Hypothalamus (tissue), 51 donors: ENCODE data around the gene GGNBP2.

Source experiments
- DNase-seq, 51 donors: peaks; one replicate each; lab custom pipeline; 2025; lab: John Stamatoyannopoulos, UW

Gene GGNBP2

DNA sequence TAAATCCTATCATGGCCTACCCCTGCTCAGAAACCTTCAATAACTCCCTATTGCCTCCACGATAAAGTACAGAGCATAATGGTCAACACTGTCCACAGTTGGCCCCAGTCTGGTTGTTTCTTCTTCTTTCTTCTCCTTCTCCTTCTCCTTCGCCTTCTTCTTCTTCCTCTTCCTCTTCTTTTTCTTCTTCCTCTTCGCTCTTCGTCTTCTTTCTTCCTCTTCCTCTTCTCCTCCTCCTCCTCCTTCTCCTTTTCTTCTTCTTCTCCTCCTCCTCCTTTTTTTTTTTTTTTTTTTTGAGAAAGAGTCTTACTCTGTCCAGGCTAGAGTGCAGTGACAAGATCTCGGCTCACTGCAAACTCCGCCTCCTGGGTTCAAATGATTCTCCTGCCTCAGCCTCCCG lies 80.5 kb downstream of the GGNBP2 start:
- no peak for DNase-seq

DNA sequence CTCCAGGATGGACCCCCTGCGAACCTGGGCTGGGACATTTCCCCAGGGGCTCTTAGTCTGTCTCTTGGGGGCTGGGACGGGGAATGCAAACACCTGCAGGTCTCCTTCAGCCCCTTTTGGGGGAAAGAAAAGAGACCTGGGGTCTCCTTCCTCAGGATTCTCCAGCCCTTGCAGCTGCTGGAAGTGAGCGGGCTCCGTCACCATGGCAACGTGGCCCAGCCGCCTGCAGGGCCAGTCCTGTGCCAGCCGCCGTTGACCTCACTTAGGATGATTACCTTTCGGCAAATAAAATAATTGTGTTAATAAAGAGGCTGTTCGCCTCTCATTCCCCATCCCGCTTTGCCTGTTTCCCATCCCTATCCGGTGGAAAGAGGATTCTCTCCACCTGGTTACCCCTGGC lies 82.4 kb downstream of the GGNBP2 start:
- DNase-seq = peak in 3 of 51 donors; percentile 4 to 5 (median 4)

DNA sequence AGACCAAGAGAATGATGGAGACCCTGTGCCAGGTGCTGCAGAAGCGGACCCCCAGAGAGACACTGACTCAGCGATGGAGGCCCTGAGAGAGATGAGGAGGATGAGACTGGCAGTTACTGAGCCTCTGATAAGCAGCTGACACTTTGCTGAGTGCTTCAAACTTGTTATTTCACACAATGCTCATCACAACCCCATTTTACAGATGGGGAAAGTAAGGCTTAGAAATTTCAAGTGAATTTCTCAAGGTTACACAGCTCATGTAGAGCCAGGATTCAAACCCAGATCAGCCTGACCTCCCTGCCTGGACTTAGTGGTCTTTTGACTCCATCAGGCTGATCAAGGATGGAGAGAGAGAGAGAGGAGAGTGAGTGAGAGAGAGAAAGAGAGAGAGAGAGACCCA lies 83.9 kb downstream of the GGNBP2 start:
- no peak for DNase-seq

DNA sequence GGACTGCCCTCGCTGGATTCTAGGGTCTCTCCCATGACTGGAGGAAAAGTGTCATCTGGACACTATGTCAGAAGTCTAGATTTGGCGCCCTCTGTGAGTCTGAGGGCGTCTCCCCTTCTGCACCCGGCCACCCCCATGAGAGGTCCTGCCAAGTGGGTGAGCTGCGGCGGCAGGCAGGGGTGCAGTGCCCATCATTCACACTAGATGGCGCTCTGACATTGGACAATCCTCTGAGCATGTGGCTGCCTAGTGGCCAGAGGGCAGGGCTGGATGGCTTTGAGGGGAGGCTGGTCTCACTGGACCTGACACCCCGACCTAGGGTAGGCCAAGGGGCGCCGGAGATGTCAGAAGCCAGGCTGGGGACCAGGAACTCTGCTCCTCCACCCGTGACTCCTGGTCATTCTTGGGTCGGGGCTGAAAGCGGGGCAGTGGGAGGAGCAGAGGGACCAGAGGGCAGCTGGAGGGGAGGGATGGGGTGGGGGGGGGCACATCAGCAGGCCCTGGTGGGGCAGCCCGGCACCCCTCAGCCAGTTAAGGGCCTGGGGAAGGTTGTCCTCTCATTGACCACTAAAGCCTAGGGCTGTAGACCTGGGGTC lies 84.6 kb downstream of the GGNBP2 start:
- peak; percentile 8 to 85 (median 58) for DNase-seq

DNA sequence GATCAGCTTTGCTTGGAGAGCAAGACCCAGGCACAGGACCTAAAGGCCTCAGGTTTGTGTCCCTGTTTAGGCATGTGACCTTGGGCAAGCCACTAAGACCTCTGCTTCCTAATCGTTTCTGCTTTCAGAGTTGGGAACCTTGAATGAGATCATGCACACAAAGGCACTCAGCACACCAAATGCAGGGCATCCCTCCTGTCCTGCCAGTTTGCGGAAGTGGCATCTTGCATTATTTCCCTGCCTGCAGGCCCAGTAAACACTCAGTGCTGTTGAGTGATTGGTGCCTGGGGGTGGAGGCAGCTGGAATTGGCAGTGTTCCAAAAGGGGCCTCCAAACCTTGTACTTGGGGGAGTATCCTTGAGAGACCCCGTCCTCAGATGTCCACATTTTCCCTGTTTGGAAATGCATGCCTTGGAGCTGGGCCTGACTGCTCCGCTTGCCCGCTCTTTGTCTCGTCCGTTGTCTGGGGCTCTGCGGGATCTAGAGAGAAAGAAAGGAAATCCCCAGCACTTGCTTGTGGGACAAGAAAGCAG lies 85.3 kb downstream of the GGNBP2 start:
- no peak for DNase-seq

DNA sequence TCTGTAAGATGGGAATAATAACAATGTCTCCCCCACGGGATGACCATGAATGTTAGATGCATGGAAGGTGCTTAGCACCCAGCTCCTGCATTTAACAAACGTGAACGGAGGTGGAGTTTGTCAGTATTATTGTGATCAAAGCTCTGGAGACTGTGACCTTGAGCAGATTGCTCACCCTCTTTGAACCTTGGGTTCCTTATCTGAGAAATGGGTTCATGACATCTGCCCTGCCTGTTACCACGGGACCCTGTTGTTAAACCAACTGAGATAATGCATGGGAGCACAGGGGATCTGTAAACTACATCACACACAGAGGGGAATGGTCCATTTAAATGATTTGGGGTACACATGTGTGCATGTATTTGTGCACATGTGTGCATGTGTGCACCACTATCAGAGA lies 86.3 kb downstream of the GGNBP2 start:
- no peak for DNase-seq

DNA sequence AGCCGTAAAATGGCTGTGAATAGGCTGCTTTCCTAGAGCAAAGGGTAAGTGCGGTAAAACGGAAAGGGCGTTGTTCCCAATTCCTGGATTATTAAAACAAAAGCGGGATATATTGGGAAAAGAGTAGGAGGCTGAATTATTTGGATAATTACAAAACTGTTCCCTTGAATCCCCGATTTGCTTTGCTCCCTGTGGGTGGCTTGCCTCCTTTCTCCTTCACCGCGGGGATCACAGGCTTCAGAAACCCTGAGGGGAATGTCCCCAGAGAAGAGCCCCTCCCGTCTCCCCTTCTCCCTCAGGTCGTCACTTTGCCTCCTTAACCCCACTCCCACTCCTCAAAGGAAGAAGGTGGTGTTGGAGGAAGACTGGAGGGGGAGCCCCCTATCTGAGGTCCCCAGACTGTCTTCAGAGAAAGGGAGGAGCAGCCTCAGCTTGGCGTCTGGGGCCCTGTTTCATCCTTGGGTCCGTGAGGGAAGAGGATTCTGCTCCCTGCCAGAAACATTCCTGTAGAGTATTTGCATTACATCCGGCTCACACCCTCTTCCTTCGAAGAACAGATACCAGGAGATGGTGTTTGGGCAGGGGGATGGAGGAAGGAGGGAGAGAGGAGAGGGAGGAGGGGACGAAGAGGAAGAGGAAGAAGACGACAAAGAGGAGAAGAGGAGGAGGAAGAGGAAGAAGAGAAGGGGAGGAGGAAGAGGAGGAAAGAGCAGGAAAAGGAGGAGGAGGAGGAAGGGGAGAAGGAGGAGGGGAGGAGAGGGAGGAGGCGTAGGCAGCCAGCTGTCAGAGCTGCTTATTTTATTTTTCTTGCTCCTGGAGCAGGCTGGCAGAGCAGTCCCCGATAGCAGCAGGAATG lies 88.4 kb downstream of the GGNBP2 start:
- DNase-seq = peak in 1 of 51 donors; percentile 59
